ENCODE results near the gene TNFRSF6B.

The TNFRSF6B gene

DNA sequence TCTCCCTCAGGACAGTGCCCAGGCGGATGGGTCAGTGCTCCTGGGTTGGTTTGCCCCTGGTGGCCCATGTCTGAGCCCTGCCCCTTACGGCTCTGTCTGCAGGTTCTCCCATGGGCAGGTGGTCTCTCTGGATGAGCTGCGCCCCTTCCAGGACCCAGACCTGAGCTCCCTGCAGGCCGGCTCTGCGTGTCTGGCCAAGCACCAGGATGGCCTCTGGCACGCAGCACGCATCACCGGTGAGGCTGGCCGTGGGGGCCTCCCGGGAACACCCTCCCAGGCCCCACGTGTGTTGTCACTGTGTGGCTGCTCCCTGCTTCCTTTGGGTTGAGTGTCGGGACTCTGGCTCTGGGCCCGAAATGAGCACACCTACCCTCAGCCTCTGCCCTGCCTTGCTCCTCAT lies 36.7 kb downstream of the TNFRSF6B start:
- peaks cover 28% of the 10 kb centered on the region for H3K36me3 ChIP-seq (replicated peaks)
- in situ Hi-C loops (cut with HindIII; ENCODE audit: low pct_ligation_motif_present, low sequenced_read_pairs): no loop called here
- H3K27ac ChIP-seq: no peak overlapping the region
- no peaks in the 10 kb centered on the region for H3K27me3 ChIP-seq (replicated peaks)
- no peak overlapping the region for H3K4me3 ChIP-seq (ENCODE audit: low read depth, low read length)
- DNase-seq: no peak
- TF ChIP-seq, protein P1, sequence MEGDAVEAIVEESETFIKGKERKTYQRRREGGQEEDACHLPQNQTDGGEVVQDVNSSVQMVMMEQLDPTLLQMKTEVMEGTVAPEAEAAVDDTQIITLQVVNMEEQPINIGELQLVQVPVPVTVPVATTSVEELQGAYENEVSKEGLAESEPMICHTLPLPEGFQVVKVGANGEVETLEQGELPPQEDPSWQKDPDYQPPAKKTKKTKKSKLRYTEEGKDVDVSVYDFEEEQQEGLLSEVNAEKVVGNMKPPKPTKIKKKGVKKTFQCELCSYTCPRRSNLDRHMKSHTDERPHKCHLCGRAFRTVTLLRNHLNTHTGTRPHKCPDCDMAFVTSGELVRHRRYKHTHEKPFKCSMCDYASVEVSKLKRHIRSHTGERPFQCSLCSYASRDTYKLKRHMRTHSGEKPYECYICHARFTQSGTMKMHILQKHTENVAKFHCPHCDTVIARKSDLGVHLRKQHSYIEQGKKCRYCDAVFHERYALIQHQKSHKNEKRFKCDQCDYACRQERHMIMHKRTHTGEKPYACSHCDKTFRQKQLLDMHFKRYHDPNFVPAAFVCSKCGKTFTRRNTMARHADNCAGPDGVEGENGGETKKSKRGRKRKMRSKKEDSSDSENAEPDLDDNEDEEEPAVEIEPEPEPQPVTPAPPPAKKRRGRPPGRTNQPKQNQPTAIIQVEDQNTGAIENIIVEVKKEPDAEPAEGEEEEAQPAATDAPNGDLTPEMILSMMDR (IDR thresholded peaks at IDR 0.05; ENCODE audit: low read depth, low read length, missing control alignments): no peak

DNA sequence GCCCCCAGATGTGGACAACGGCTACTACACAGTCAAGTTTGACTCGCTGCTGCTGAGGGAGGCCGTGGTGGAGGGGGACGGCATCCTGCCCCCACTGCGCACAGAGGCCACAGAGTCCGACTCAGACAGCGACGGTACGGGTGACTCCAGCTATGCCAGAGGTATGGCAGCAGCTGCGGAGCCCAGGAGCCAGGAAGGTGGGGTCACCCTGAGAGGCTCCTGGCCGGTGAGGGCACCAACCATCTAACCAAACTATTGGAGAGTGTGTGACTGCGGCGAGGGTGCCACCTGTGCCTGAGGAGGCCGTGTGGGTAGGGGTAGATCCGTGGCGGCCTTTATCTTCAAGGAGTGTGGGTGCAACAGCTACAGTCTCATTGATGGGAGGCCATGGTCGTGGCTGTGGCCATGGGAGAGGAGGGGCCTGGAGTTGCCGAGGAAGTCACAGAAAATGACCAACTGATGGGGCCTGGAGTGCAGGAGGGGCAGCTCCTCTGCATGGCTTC lies 37.2 kb downstream of the TNFRSF6B start:
- no peak for DNase-seq
- in situ Hi-C loops (cut with HindIII; ENCODE audit: low pct_ligation_motif_present, low sequenced_read_pairs): no loop called here
- Histone ChIP-seq H3K36me3 (replicated peaks) (peaks cover 28% of the 10 kb centered on the region), H3K27me3 (replicated peaks) (no peaks in the 10 kb centered on the region), H3K27ac (no peak overlapping the region), H3K4me3 (ENCODE audit: low read depth, low read length) (no peak overlapping the region)
- TF ChIP-seq, protein P1 (IDR thresholded peaks at IDR 0.05; ENCODE audit: low read depth, low read length, missing control alignments): no peak

DNA sequence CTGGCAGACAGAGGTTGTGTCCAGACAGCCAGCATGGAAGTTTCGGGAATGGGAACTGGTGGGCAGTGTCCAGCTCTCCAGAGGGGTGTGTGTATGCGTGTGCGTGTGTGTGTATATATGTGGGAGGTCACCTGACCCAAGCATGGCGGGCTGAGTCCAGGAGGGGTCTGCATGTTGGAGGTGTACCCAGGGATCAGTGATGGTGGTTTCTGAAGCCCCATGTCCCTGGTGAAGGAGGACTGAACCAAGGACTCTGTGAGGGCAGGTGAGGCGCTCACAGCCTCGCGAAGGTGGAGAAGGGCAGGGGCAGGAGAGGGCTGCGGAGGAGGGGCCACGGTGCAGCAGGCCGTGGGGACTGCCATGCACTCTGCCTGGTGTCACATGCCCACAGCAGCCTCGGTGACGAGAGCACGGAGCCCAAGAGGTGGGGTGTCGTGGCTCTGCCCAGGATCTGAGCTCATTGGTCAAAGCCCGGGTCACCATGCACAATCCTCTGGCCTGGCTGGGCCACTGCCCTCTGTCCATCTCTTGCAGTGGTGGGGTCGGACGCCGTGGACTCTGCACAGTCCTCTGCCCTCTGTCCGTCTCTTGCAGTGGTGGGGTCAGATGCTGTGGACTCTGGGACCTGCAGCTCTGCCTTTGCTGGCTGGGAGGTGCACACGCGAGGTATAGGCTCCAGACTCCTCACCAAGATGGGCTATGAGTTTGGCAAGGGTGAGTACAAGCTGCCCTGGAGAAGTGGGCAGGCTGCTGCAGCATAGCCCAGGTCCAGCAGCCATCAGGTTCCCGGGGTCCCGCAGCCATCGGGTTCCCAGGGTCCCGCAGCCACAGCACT lies 37.9 kb downstream of the TNFRSF6B start:
- H3K36me3 ChIP-seq (replicated peaks): peaks cover 28% of the 10 kb centered on the region
- no peaks in the 10 kb centered on the region for H3K27me3 ChIP-seq (replicated peaks)
- H3K4me3 ChIP-seq (ENCODE audit: low read depth, low read length): no peak overlapping the region
- in situ Hi-C loops (cut with HindIII; ENCODE audit: low pct_ligation_motif_present, low sequenced_read_pairs): no loop called here
- no peak for DNase-seq
- TF ChIP-seq, protein P1 (IDR thresholded peaks at IDR 0.05; ENCODE audit: low read depth, low read length, missing control alignments): no peak
- H3K27ac ChIP-seq: no peak overlapping the region

DNA sequence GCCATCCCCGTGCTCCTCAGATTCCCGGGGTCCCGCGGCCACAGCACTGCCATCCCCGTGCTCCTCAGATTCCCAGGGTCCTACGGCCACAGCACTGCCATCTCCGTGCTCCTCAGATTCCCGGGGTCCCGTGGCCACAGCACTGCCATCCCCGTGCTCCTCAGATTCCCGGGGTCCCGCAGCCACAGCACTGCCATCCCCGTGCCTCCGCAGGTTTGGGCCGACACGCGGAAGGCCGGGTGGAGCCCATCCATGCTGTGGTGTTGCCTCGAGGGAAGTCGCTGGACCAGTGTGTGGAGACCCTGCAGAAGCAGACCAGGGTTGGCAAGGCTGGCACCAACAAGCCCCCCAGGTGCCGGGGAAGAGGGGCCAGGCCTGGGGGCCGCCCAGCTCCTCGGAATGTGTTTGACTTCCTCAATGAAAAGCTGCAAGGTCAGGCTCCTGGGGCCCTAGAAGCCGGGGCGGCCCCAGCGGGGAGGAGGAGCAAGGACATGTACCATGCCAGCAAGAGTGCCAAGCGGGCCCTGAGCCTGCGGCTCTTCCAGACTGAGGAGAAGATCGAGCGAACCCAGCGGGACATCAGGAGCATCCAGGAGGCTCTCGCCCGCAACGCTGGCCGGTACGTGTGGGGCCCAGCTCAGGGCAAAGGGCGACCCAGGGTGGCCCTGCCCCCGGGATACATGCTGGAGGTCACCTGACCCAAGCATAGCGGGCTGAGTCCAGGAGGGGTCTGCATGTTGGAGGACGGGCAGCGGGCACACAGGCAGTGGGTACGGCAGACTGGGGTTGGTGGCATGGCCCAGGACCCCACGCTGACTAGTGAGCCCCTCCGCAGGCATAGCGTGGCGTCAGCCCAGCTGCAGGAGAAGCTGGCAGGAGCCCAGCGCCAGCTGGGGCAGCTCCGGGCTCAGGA lies 38.8 kb downstream of the TNFRSF6B start:
- in situ Hi-C loops (cut with HindIII; ENCODE audit: low pct_ligation_motif_present, low sequenced_read_pairs): no loop called here
- H3K36me3 ChIP-seq (replicated peaks): peaks cover 22% of the 10 kb centered on the region
- H3K27ac ChIP-seq: no peak overlapping the region
- no peak overlapping the region for H3K4me3 ChIP-seq (ENCODE audit: low read depth, low read length)
- DNase-seq: no peak
- TF ChIP-seq, protein P1 (IDR thresholded peaks at IDR 0.05; ENCODE audit: low read depth, low read length, missing control alignments): no peak
- H3K27me3 ChIP-seq (replicated peaks): no peaks in the 10 kb centered on the region

DNA sequence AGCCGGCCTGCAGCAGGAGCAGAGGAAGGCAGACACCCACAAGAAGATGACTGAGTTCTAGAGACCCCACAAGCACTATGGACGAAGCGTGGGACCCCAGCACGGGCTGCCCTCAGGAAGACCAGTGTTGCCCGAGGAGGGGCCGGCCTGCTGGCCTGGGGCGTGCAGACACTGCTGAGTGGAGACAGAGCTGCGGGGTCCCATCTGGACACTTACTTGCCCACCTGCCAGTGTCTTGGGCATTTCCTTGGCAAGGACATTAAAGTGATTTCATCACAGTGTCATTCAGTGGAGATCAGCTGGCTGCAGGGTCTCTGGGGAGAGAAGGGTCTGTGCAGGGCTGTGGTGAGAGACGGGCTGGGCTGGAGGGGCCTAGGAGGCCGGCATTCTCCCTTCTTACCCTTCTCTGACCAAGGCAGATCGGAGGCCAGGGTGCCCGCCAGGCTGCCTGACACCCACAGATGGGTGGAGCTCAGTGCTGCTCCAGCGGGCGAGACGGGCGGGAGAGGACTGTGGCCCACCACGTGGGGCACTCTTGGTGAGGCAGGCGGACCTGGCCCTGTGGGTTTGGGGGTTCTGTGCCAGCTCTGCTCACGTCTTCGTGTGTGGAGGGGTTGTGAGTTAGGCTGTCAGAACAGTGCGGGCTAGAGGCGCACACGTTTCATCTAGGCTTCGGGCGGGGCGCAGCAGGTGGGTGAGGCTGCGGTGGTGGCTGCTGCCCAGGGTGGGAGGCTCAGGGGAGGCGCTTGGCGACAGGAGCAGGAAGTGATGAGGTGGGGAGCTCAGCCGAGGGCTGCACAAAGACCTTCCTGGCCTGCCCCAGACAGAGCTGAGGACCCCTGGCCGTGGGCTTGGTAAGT lies 39.6 kb downstream of the TNFRSF6B start, which contains the start of gene LIME1:
TSS of gene LIME1 (plus strand) at position 806 of the 860 bp plus-strand sequence. CDS start 886 bp downstream, outside the sequence.
- in situ Hi-C loops (cut with HindIII; ENCODE audit: low pct_ligation_motif_present, low sequenced_read_pairs): no loop called here
- TF ChIP-seq, protein P1 (IDR thresholded peaks at IDR 0.05; ENCODE audit: low read depth, low read length, missing control alignments): no peak
- Histone ChIP-seq H3K36me3 (replicated peaks) (peaks cover 22% of the 10 kb centered on the region), H3K27ac (no peak within 1 kb of the TSS), H3K27me3 (replicated peaks) (no peaks in the 10 kb centered on the region), H3K4me3 (ENCODE audit: low read depth, low read length) (no peak within 1 kb of the TSS)
- no peak for DNase-seq
